Endothelial cell of umbilical vein (primary cell): Measurements from ENCODE around the gene CORO6. TPM values are rescaled to one million over a fixed set of nuclear protein-coding genes. Genes with fewer than 3 reads are reported as not detected.
A peak's percentile ranks its signal among the peaks of the same experiment; 100 is the strongest.

ENCODE experiments used
- Bru-seq: library from RNA; stranded (reverse); fragments of 400-500 nt; gene quantifications from one replicate; lab custom pipeline; 2021; lab: Mats Ljungman, UMichigan
- BruChase-seq, 2 experiments: library from RNA; stranded (reverse); fragments of 400-500 nt; gene quantifications; one replicate each; lab custom pipeline; 2021; lab: Mats Ljungman, UMichigan
- BruUV-seq: library from RNA; stranded (reverse); fragments of 400-500 nt; replicated peaks from 2 replicates; lab custom pipeline; 2021; lab: Mats Ljungman, UMichigan
- CTCF ChIA-PET: fragments of 300-600, 350-600 bp; sonication (Branson Sonifier 250); formaldehyde crosslinking; loops from one replicate; lab custom pipeline; 2021; ENCODE audit warnings: antibody characterized with exemption, inconsistent platforms; lab: Charles Lee
- POLR2A ChIA-PET: fragments of 300-600, 350-600 bp; sonication (Branson Sonifier 250); formaldehyde crosslinking; loops from one replicate; lab custom pipeline; 2021; ENCODE audit warnings: antibody characterized with exemption, inconsistent platforms; lab: Charles Lee
- DNase-seq: peaks from one replicate; pipeline ENCODE4 v3.0.0-alpha.2; 2011; ENCODE audit warnings: low read depth, low spot score
- FAIRE-seq: peaks from 2 replicates; lab custom pipeline; 2011; peaks lifted over from hg19 to GRCh38; lab: Jason Lieb, UNC
- H2AFZ ChIP-seq: 2 replicates; pipeline ENCODE4 v1.6.0; 2012; ENCODE audit warnings: low read depth, low read length, control low read depth, inconsistent platforms
- H3K27ac ChIP-seq: 2 replicates; pipeline ENCODE4 v1.5.1; 2011; ENCODE audit warnings: low read depth, mild to moderate bottlenecking, control low read depth, low read length, moderate library complexity; ENCODE audit not compliant: insufficient read depth
- H3K27me3 ChIP-seq, 2 experiments: 2 replicates each; pipeline versions ENCODE4 v1.6.0 to v1.6.1; 2011; ENCODE audit warnings: low read length in 2 of 2, mixed read lengths in 1 of 2; ENCODE audit not compliant: control insufficient read depth in 2 of 2, insufficient read depth in 2 of 2
- H3K36me3 ChIP-seq, 2 experiments: 2 replicates in 1 of 2; 3 replicates in 1 of 2; pipeline ENCODE4 v1.5.1; 2011; ENCODE audit warnings: low read length in 2 of 2, mild to moderate bottlenecking in 1 of 2, moderate library complexity in 1 of 2; ENCODE audit not compliant: control insufficient read depth in 2 of 2, insufficient read depth in 2 of 2; ENCODE audit errors: extremely low read depth in 1 of 2
- H3K4me1 ChIP-seq: 3 replicates; pipeline ENCODE4 v1.5.1; 2011; ENCODE audit warnings: mild to moderate bottlenecking, low read length; ENCODE audit not compliant: control insufficient read depth, insufficient read depth; ENCODE audit errors: extremely low read depth
- H3K4me2 ChIP-seq: 2 replicates; pipeline ENCODE4 v1.6.1; 2011; ENCODE audit warnings: low read length, control low read depth, mixed read lengths; ENCODE audit not compliant: insufficient read depth
- H3K4me3 ChIP-seq, 3 experiments: fragments of 200-600 bp in 1 of 3; sonication (generic), shearing (Covaris generic) in 1 of 3; replicated peaks in 1 of 3; 2 replicates each; pipeline ENCODE4 v1.5.1; 2011 to 2016; ENCODE audit warnings: control low read depth in 3 of 3, low read length in 3 of 3, mild to moderate bottlenecking in 2 of 3, inconsistent platforms in 1 of 3, low read depth in 1 of 3, moderate library complexity in 1 of 3; ENCODE audit not compliant: insufficient read depth in 1 of 3
- H3K79me2 ChIP-seq: 2 replicates; pipeline ENCODE4 v1.6.0; 2012; ENCODE audit warnings: low read length, inconsistent platforms; ENCODE audit not compliant: control insufficient read depth, insufficient read depth
- H3K9ac ChIP-seq: replicated peaks from 2 replicates; pipeline ENCODE3; 2011; ENCODE audit warnings: low read length, control low read depth; ENCODE audit not compliant: insufficient read depth; ENCODE audit errors: extremely low read depth
- H3K9me1 ChIP-seq: replicated peaks from 3 replicates; pipeline ENCODE4 v1.6.0; 2011; ENCODE audit warnings: mild to moderate bottlenecking, low read length; ENCODE audit not compliant: control insufficient read depth, insufficient read depth; ENCODE audit errors: extremely low read depth
- H3K9me3 ChIP-seq: replicated peaks from 2 replicates; pipeline ENCODE4 v1.5.1; 2012; ENCODE audit warnings: low read length, inconsistent platforms; ENCODE audit not compliant: control insufficient read depth, insufficient read depth
- H4K20me1 ChIP-seq: replicated peaks from 2 replicates; pipeline ENCODE3; 2011; ENCODE audit warnings: mild to moderate bottlenecking, low read length; ENCODE audit not compliant: control insufficient read depth, insufficient read depth; ENCODE audit errors: extremely low read depth
- EZH2 ChIP-seq: IDR thresholded peaks from 2 replicates; pipeline ENCODE4 v1.6.1; 2012; ENCODE audit warnings: borderline replicate concordance, low read depth, mild to moderate bottlenecking, moderate library complexity, low read length, inconsistent platforms; ENCODE audit not compliant: severe bottlenecking
- GATA2 ChIP-seq: IDR thresholded peaks from 2 replicates; pipeline ENCODE4 v1.7.0; 2011; ENCODE audit warnings: low read depth, mild to moderate bottlenecking, moderate library complexity, mixed read lengths, low read length; ENCODE audit not compliant: insufficient read length, insufficient read depth
- MYC ChIP-seq: IDR thresholded peaks from one replicate; pipeline ENCODE4 v1.6.1; 2011; ENCODE audit warnings: mild to moderate bottlenecking, low read depth, low read length
- POLR2AphosphoS5 ChIP-seq: IDR thresholded peaks from 2 replicates; pipeline ENCODE4 v1.6.1; 2012; ENCODE audit warnings: low read depth, mild to moderate bottlenecking, control low read depth, low read length, moderate library complexity; ENCODE audit not compliant: insufficient read depth
- dilution Hi-C: fragments of 300-500 bp; cut with MboI; formaldehyde crosslinking; loops from one replicate; pipeline ENCODE4 v1.15.0; 2019; ENCODE audit warnings: low sequenced_read_pairs; ENCODE audit not compliant: extremely low pct_ligation_motif_present
- intact Hi-C: fragments of 100-400 bp; cut with micrococcal nuclease; formaldehyde crosslinking; loops from one replicate; pipeline ENCODE4 v1.10.0; 2022
- long read RNA-seq: library from polyadenylated mRNA; stranded (forward); transcript quantifications from one replicate; pipeline ENCODE4 v2.0.0, GENCODE V29; 2021
- polyA minus RNA-seq, 3 experiments: library from RNA; depleted of rRNA, polyadenylated mRNA; stranded (reverse); fragments of >200 nt; gene quantifications; 1 replicate in 1 of 3; 2 replicates in 2 of 3; pipeline ENCODE4 v1.2.3, GENCODE V29; 2011
- polyA plus RNA-seq, 4 experiments: library from polyadenylated mRNA; depleted of rRNA in 3 of 4; stranded (reverse) in 3 of 4; unstranded in 1 of 4; fragments of >200 nt; gene quantifications; 2 replicates each; pipeline versions ENCODE4 v1.2.1 to v1.2.3, GENCODE V29; 2011 to 2012; ENCODE audit warnings: missing spikeins in 1 of 4
- total RNA-seq: library from RNA; stranded (reverse); gene quantifications from 2 replicates; pipeline ENCODE4 v1.2.3, GENCODE V29; 2021
- TF ChIP-seq, protein P1 (sequence below), 2 donors: IDR thresholded peaks; 1 replicate in 1 of 2; 2 replicates in 1 of 2; pipeline ENCODE4 v1.5.1; 2011; ENCODE audit warnings: low read length in 2 of 2, mild to moderate bottlenecking in 2 of 2, moderate library complexity in 2 of 2, control low read depth in 1 of 2, inconsistent platforms in 1 of 2, low read depth in 1 of 2; ENCODE audit not compliant: insufficient read depth in 1 of 2; ENCODE audit errors: extremely low read depth in 1 of 2

CORO6 gene
- total RNA-seq (7.8 and 10.7 TPM in 2 replicates), polyA plus RNA-seq (14.7 and 22.0 TPM in 2 replicates), polyA minus RNA-seq (11.2 and 17.2 TPM in 2 replicates), Bru-seq, nascent RNA (percentile 42 among the genes with signal in this experiment), BruChase-seq, experiment 1, labeled RNA remaining after a 6-hour chase (percentile 48 among the genes with signal in this experiment), BruChase-seq, experiment 2, labeled RNA remaining after a 2-hour chase (percentile 37 among the genes with signal in this experiment)
- 1.5 and 3.2 TPM in 2 replicates for polyA plus RNA-seq (2011; cell fraction: cytosol; rRNA removed)
- 151 and 191 TPM in 2 replicates for polyA plus RNA-seq (2011; cell fraction: nucleus; rRNA removed)
- 4.1 and 8.8 TPM in 2 replicates for polyA plus RNA-seq (2012)
- polyA minus RNA-seq (2011; cell fraction: cytosol; rRNA and poly(A)+ RNA removed), result 0.82 TPM
- 14.9 and 17.6 TPM in 2 replicates for polyA minus RNA-seq (2011; cell fraction: nucleus; rRNA and poly(A)+ RNA removed)
- long read RNA-seq, partial matches to known transcripts, result 4 of 13 reads
- long read RNA-seq, other reads (novel, unspliced or antisense), result 9 of 13 reads

DNA sequence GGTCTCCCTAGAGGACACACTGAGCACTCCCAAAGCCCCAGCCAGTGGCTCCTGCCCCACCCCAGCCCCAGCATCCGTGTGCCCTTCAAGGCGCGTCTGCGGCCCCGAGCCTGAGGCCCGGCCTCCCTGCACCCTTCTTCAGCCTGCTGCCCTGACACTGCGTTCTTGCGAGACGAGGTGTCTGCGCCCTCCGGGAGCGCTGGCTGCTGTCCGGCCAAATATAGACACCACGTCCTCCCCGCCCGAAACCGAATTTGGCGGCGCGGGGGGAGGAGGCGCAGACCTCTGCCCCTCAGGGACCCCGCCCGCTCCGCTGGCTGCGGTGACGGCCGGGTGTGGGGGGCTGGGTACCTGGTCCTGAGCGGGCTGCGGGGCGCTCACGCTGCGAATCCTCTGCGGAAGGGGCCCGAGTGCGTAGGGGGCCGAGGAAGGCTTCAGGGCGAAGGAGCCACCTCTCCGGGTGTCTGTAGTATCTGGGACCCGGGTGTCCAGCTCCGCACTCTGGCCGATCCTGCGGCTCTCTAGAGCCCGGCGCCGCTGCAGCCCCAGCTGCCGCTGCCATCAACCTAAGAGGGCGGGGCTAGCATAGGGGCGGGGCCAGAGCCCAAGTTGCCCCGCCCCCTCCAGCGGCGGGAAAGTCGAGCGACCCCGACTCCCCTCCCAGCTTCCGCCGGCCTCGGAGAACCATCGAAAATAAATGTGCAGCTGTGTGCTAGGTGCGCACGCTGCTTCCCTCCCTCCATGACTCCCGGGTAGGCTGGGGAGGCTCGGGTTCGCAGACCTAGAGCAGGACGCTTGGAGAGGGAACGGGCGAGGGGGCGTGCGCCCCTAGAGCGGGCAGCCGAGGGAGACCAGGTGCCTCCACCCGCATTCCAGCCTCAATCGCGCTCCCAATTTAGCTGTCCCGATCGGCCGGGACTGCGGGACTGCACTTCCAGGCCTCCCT, at the start of gene CORO6:
Gene CORO6, minus strand, starts transcription at position 576 of the 946 bp plus-strand sequence. CDS start 1,491 bp downstream, outside the sequence.
- intact Hi-C loops, result loop anchor here (1.0 kb wide), 1 partner anchor 17 kb away; no protein-coding TSS in a partner anchor
- CTCF ChIA-PET, result interaction anchor here (0.6 to 1.8 kb wide), 5 partner anchors 17 to 471 kb away, joined by 3 to 12 read pairs (median 4); no protein-coding TSS in a partner anchor

More for the DNA sequence above, at the start of gene CORO6:
- Histone ChIP-seq H3K9me1 (no peaks in the 10 kb centered on the region), H4K20me1 (no peaks in the 10 kb centered on the region), H3K27ac (no peak within 1 kb of the TSS), H2AFZ (peak within 1 kb of the TSS; percentile 70), H3K36me3 (no peaks in the 10 kb centered on the region), H3K9me3 (no peaks in the 10 kb centered on the region), H3K4me1 (peaks cover 11% of the 10 kb centered on the region), H3K27me3 (no peaks in the 10 kb centered on the region), H3K9ac (peak within 1 kb of the TSS; percentile 12), H3K4me3 (peak within 1 kb of the TSS; percentile 31 to 73 (median 71)), H3K79me2 (no peaks in the 10 kb centered on the region), H3K4me2 (peak within 1 kb of the TSS; percentile 32)
- BruUV-seq, result no TSS peak
- TF ChIP-seq GATA2, result no peak
- no peak for TF ChIP-seq MYC
- TF ChIP-seq POLR2AphosphoS5, result peak; percentile 48
- TF ChIP-seq EZH2, result no peak
- TF ChIP-seq, protein P1, sequence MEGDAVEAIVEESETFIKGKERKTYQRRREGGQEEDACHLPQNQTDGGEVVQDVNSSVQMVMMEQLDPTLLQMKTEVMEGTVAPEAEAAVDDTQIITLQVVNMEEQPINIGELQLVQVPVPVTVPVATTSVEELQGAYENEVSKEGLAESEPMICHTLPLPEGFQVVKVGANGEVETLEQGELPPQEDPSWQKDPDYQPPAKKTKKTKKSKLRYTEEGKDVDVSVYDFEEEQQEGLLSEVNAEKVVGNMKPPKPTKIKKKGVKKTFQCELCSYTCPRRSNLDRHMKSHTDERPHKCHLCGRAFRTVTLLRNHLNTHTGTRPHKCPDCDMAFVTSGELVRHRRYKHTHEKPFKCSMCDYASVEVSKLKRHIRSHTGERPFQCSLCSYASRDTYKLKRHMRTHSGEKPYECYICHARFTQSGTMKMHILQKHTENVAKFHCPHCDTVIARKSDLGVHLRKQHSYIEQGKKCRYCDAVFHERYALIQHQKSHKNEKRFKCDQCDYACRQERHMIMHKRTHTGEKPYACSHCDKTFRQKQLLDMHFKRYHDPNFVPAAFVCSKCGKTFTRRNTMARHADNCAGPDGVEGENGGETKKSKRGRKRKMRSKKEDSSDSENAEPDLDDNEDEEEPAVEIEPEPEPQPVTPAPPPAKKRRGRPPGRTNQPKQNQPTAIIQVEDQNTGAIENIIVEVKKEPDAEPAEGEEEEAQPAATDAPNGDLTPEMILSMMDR (IDR thresholded peaks at IDR 0.05; ENCODE audit: extremely low read depth in 1 of 2, insufficient read depth in 1 of 2, low read depth in 1 of 2, low read length in 2 of 2), result no peak
- FAIRE-seq (peak; percentile 73), DNase-seq (peak; percentile 50)
- POLR2A ChIA-PET, result interaction anchor here (0.6 kb wide), 1 partner anchor 32 kb away, joined by 3 read pairs; no protein-coding TSS in a partner anchor
- dilution Hi-C loops, result no loop called here
